RCC 7860 (cell line): Measurements from ENCODE around the gene GAS5.
A peak's percentile ranks its signal among the peaks of the same experiment; 100 is the strongest.
"Not testable (repeated sequence)": the region's sequence is repeated elsewhere in the genome, so short reads cannot be mapped to it uniquely, and the experiment has no call there.

Experiments used
- DNase-seq: peaks from one replicate; pipeline ENCODE4 v3.0.0-alpha.2; 2015; ENCODE audit warnings: low spot score
- FAIRE-seq: peaks from 2 replicates; lab custom pipeline; 2012; peaks lifted over from hg19 to GRCh38; lab: Jason Lieb, UNC

GAS5 gene

GRCh38 chr1:173870252-173871075 is 2.7 kb upstream of the GAS5 start:
- no peak for FAIRE-seq

GRCh38 chr1:173869021-173869359 is 1.2 kb upstream of the GAS5 start:
- FAIRE-seq (no peak), DNase-seq (no peak)

More at GRCh38 chr1:173870252-173871075, 2.7 kb upstream of the GAS5 start:
- DNase-seq, result no peak

GRCh38 chr1:173868266-173869020 is 654 bp upstream of the GAS5 start, which contains the start of gene ZBTB37:
TSS of gene ZBTB37 (plus strand) at chr1:173868380. CDS start at chr1:173870226, 1,846 bp downstream.
- no peak for FAIRE-seq
- DNase-seq, result peak; percentile 63

GRCh38 chr1:173867141-173867752 is 542 bp downstream of the GAS5 start:
- FAIRE-seq (no peak), DNase-seq (no peak)

- no peak for FAIRE-seq
- no peak for DNase-seq
These were observed 1.2 kb downstream of the GAS5 start for GRCh38 chr1:173866413-173867115.

- DNase-seq (no peak), FAIRE-seq (no peak)
These were observed 2.2 kb downstream of the GAS5 start for GRCh38 chr1:173865468-173866164.

GRCh38 chr1:173864179-173864867 is 3.5 kb downstream of the GAS5 start:
- FAIRE-seq (no peak), DNase-seq (no peak)

GRCh38 chr1:173863224-173864161 is 4.3 kb downstream of the GAS5 start:
- no peak for DNase-seq
- no peak for FAIRE-seq

GRCh38 chr1:173862769-173863223 is 5.0 kb downstream of the GAS5 start:
- DNase-seq (no peak), FAIRE-seq (no peak)

GRCh38 chr1:173862146-173862768 is 5.5 kb downstream of the GAS5 start:
- not testable (repeated sequence) for FAIRE-seq, DNase-seq

- FAIRE-seq, result no peak
- DNase-seq, result peak; percentile 41
These were observed 6.1 kb downstream of the GAS5 start for GRCh38 chr1:173861731-173862145.

GRCh38 chr1:173860065-173860464 is 7.7 kb downstream of the GAS5 start:
- no peak for DNase-seq
- no peak for FAIRE-seq

- not testable (repeated sequence) for FAIRE-seq, DNase-seq
These were observed 8.2 kb downstream of the GAS5 start for GRCh38 chr1:173859547-173859946.

GRCh38 chr1:173857363-173857917 is 10.3 kb downstream of the GAS5 start:
- DNase-seq (no peak), FAIRE-seq (no peak)

GRCh38 chr1:173856903-173857302 is 10.9 kb downstream of the GAS5 start:
- DNase-seq (no peak), FAIRE-seq (no peak)

- no peak for FAIRE-seq
These were observed 11.8 kb downstream of the GAS5 start for GRCh38 chr1:173856014-173856413.

GRCh38 chr1:173853074-173853473 is 14.7 kb downstream of the GAS5 start:
- no peak for FAIRE-seq
- DNase-seq, result no peak

More at GRCh38 chr1:173856014-173856413, 11.8 kb downstream of the GAS5 start:
- no peak for DNase-seq

GRCh38 chr1:173852105-173852504 is 15.7 kb downstream of the GAS5 start:
- FAIRE-seq (no peak), DNase-seq (no peak)
